Mucosa of descending colon (tissue), 3 donors: Measurements from ENCODE around the gene OGFOD3. TPM values are rescaled to one million over a fixed set of nuclear protein-coding genes. Genes with fewer than 3 reads are reported as not detected.
"Not testable (repeated sequence)": the region's sequence is repeated elsewhere in the genome, so short reads cannot be mapped to it uniquely, and the experiment has no call there.

Experiments
- ATAC-seq: fragments of 200-7000 bp; cut with Tn5 transposase; one replicate; pipeline ENCODE4 v1.9.1; 2020; ENCODE audit warnings: mild to moderate bottlenecking, moderate library complexity
- DNase-seq, 3 donors: peaks; one replicate each; pipeline ENCODE4 v3.0.0-alpha.2; 2020
- H3K36me3 ChIP-seq: fragments of 200-600 bp; one replicate; pipeline ENCODE4 v1.8.0; 2021; ENCODE audit warnings: low read depth, mild to moderate bottlenecking
- H3K4me1 ChIP-seq: fragments of 200-600 bp; one replicate; pipeline ENCODE4 v1.8.0; 2021; ENCODE audit warnings: low read depth, mild to moderate bottlenecking
- H3K4me3 ChIP-seq: fragments of 200-600 bp; one replicate; pipeline ENCODE4 v1.8.0; 2021; ENCODE audit warnings: mild to moderate bottlenecking
- H3K9me3 ChIP-seq: fragments of 200-600 bp; one replicate; pipeline ENCODE4 v1.8.0; 2021; ENCODE audit warnings: mild to moderate bottlenecking
- CTCF ChIP-seq: fragments of 200-600 bp; IDR thresholded peaks from one replicate; pipeline ENCODE4 v1.8.0; 2022; ENCODE audit warnings: antibody characterized with exemption, mild to moderate bottlenecking
- intact Hi-C, 2 donors: fragments of 100-400 bp; cut with DNase I in 1 of 2; cut with micrococcal nuclease in 1 of 2; formaldehyde crosslinking; loops; one replicate each; pipeline versions ENCODE4 v1.11.0 to v1.11.1; 2022; cut with DNase I, micrococcal nuclease
- total RNA-seq, 3 donors: library from RNA; stranded (reverse); fragmentation: NEBNext Ultra II Directional in 2 of 3; extraction: Animal tissue kit (Norgen Biotek cat#: 25700) in 2 of 3; gene quantifications; one replicate each; pipeline versions ENCODE4 v1.2.1 to v1.2.4, GENCODE V29; 2021 to 2023
- donor health status: DM: no; HTN: no; CAD: no; lungs with moderate emphysema.
- donor health status: DM: no; HTN: no; CAD: no.
- donor health status: DM: no; HTN: yes; CAD: no.

OGFOD3 gene
- total RNA-seq, 3 donors from 2014 or later = 26.2 to 28.8 (median 26.2) TPM

- no peaks in the 10 kb centered on the region for H3K36me3 ChIP-seq
- ATAC-seq (no peak), DNase-seq (no peak)
- peaks cover 15% of the 10 kb centered on the region for H3K4me1 ChIP-seq
- intact Hi-C loops = no loop called here
- no peak overlapping the region for H3K4me3 ChIP-seq
- TF ChIP-seq CTCF = no peak
- no peaks in the 10 kb centered on the region for H3K9me3 ChIP-seq
Measured at GRCh38 chr17:82461827-82462524, 43.6 kb upstream of the OGFOD3 start.

- H3K4me1 ChIP-seq = peaks cover 15% of the 10 kb centered on the region
- H3K9me3 ChIP-seq, ATAC-seq, H3K36me3 ChIP-seq, H3K4me3 ChIP-seq, DNase-seq, intact Hi-C loops: not testable (repeated sequence)
Measured at GRCh38 chr17:82459936-82460335, 41.5 kb upstream of the OGFOD3 start.

- no peaks in the 10 kb centered on the region for H3K9me3 ChIP-seq
- peak overlapping the region; percentile 88 for H3K4me3 ChIP-seq
- ATAC-seq = peak; percentile 6
- DNase-seq = peak in 2 of 3 donors; percentile 40 to 75
- intact Hi-C loops = no loop called here
- no peaks in the 10 kb centered on the region for H3K36me3 ChIP-seq
- H3K4me1 ChIP-seq = peaks cover 15% of the 10 kb centered on the region
- no peak for TF ChIP-seq CTCF
Measured at GRCh38 chr17:82458885-82459424, 40.6 kb upstream of the OGFOD3 start.

GRCh38 chr17:82458179-82458884 lies 39.9 kb upstream of the OGFOD3 start, which contains the start of gene NARF:
Gene NARF (plus strand): TSS chr17:82458741. CDS start chr17:82458804, 63 bp downstream.
- Histone ChIP-seq H3K4me1 (peaks cover 15% of the 10 kb centered on the region), H3K9me3 (no peaks in the 10 kb centered on the region), H3K36me3 (no peaks in the 10 kb centered on the region), H3K4me3 (peak within 1 kb of the TSS; percentile 88)
- DNase-seq = peak; percentile 97 to 99 (median 97)
- no peak for TF ChIP-seq CTCF
- peak; percentile 97 for ATAC-seq
- intact Hi-C loops = no loop called here

GRCh38 chr17:82457929-82458178 lies 39.5 kb upstream of the OGFOD3 start:
- Histone ChIP-seq H3K36me3 (no peaks in the 10 kb centered on the region), H3K9me3 (no peaks in the 10 kb centered on the region), H3K4me1 (peaks cover 15% of the 10 kb centered on the region), H3K4me3 (peak overlapping the region; percentile 88)
- intact Hi-C loops = no loop called here
- TF ChIP-seq CTCF = no peak
- DNase-seq = no peak
- no peak for ATAC-seq
